ENCODE data around the gene HTR6. TPM values are rescaled to one million over a fixed set of nuclear protein-coding genes. Genes with fewer than 3 reads are reported as not detected.

The HTR6 gene
- not detected for total RNA-seq

DNA sequence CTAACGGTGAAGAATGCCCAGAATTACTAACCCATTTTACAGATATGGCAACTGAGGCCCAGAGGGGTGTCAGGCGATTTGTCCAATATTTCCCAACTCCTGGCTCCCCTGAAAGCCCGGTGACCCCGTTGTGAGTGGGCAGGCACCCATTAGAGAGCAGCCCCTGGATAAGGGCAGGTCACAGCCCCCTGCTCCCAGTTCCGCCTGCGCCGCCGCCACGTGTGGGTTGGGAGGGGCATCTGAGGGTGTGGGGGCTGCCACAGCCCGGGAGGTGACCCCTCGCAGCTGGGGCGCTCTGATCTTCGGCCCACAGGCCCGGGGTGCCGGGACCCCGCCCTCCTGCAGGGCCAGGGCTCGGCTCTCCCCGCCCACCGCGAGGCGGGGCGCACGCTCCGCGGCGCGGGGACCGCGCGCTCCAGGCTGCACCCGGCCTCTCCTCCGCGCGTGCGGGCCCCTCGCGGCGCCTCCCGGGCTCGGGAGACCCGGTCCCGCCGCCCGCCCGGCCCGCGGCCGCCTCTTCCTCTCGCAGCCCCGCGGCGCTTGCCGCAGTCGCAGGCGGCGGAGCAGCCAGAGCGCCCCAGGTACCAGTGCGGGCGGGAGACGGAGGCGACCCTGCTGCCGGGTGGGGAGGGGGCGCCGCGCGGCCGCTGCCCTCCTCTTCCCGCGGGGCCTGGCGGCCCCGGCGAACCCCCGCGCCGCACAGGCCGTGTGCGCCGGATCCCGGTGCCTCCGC, at the start of gene HTR6:
Gene HTR6 (plus strand): TSS at position 423 of the 733 bp plus-strand sequence. CDS start 879 bp downstream, outside the sequence.
- H3K27ac ChIP-seq: no peak within 1 kb of the TSS
- TF ChIP-seq, protein P1, sequence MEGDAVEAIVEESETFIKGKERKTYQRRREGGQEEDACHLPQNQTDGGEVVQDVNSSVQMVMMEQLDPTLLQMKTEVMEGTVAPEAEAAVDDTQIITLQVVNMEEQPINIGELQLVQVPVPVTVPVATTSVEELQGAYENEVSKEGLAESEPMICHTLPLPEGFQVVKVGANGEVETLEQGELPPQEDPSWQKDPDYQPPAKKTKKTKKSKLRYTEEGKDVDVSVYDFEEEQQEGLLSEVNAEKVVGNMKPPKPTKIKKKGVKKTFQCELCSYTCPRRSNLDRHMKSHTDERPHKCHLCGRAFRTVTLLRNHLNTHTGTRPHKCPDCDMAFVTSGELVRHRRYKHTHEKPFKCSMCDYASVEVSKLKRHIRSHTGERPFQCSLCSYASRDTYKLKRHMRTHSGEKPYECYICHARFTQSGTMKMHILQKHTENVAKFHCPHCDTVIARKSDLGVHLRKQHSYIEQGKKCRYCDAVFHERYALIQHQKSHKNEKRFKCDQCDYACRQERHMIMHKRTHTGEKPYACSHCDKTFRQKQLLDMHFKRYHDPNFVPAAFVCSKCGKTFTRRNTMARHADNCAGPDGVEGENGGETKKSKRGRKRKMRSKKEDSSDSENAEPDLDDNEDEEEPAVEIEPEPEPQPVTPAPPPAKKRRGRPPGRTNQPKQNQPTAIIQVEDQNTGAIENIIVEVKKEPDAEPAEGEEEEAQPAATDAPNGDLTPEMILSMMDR (IDR thresholded peaks at IDR 0.05): no peak
- no peak for DNase-seq (ENCODE audit: low spot score in 2 of 2)
- no peaks in the 10 kb centered on the region for H3K36me3 ChIP-seq
- H3K4me1 ChIP-seq: peaks cover 3 to 7% of the 10 kb centered on the region in 2 donors
- peaks cover 10% of the 10 kb centered on the region for H3K27me3 ChIP-seq
- H3K9me3 ChIP-seq: no peaks in the 10 kb centered on the region
- intact Hi-C loops (cut with DNase I): loop anchor here (5.0 kb wide), 1 partner anchor 488 kb away; no protein-coding TSS in a partner anchor
- H3K4me3 ChIP-seq: peak within 1 kb of the TSS; percentile 42 to 59

DNA sequence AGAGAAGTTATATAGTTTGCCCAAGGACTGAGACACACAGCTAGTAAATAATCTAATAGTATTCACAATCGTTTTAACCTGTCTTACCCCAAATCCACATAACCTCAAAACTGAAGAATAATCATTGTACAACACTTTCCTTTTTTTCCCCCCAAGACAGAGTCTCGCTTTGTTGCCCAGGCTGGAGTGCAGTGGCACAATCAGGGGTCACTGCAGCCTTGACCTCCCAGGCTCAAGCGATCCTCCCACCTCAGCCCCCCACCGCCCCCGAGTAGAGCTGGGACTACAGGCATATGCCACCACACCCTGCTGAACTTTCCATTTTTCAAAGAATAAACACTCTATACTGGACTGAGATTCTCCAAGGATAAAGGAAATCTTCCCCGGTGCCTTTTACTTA, 49.2 kb upstream of the HTR6 start:
- no peak for DNase-seq (ENCODE audit: low spot score in 2 of 2)
- peaks cover 0 to 17% of the 10 kb centered on the region in 2 donors for H3K4me1 ChIP-seq
- H3K9me3 ChIP-seq: no peaks in the 10 kb centered on the region
- no peak overlapping the region for H3K27ac ChIP-seq
- intact Hi-C loops (cut with DNase I): no loop called here
- H3K27me3 ChIP-seq: no peaks in the 10 kb centered on the region
- TF ChIP-seq, protein P1 (IDR thresholded peaks at IDR 0.05): no peak
- H3K4me3 ChIP-seq: no peak overlapping the region
- H3K36me3 ChIP-seq: peaks cover 4 to 5% of the 10 kb centered on the region in 2 donors

DNA sequence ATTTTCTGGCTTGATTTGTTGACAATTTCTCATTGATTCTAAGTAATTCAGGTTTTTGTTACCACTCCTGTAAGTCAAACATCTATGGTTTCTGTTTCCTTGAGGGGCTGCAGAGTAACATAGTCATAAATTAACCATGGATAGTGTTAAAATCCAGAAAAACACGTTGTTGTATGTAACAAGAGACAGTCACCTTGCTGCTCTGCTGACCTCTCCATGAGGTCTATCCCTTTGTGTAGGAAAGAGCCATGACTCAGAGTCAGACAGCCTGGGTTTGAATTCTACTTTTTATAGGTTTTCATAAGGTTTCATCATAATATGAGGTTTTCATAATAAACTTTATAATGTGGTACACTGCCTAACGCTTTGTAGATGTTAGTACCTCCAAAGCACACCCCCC, 48.2 kb upstream of the HTR6 start:
- Histone ChIP-seq H3K27ac (no peak overlapping the region), H3K9me3 (no peaks in the 10 kb centered on the region), H3K4me1 (peaks cover 0 to 20% of the 10 kb centered on the region in 2 donors), H3K27me3 (no peaks in the 10 kb centered on the region), H3K4me3 (no peak overlapping the region), H3K36me3 (peaks cover 4 to 5% of the 10 kb centered on the region in 2 donors)
- intact Hi-C loops (cut with DNase I): no loop called here
- TF ChIP-seq, protein P1 (IDR thresholded peaks at IDR 0.05): no peak
- DNase-seq (ENCODE audit: low spot score in 2 of 2): no peak

DNA sequence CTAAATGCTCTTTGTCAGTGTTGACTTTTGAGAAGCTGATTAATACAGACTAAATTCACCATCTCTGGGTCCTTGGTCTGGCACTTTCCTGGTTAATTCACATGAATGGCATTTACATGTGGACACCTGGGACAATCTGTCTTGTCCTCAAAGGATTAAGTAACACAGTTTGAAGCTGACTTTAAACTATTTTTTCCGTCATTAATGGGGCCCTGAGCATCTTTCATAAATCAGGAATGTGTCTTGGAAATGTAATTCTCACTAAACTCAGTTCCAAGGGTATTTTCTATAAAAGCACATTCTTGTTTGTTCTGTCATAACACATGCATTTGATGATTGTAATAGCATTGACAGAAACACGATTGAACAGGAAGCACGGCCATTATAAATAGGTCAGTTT, 47.3 kb upstream of the HTR6 start:
- Histone ChIP-seq H3K27me3 (no peaks in the 10 kb centered on the region), H3K4me1 (peaks cover 0 to 25% of the 10 kb centered on the region in 2 donors), H3K36me3 (peaks cover 4 to 5% of the 10 kb centered on the region in 2 donors), H3K27ac (no peak overlapping the region), H3K4me3 (no peak overlapping the region), H3K9me3 (no peaks in the 10 kb centered on the region)
- TF ChIP-seq, protein P1 (IDR thresholded peaks at IDR 0.05): no peak
- intact Hi-C loops (cut with DNase I): no loop called here
- DNase-seq (ENCODE audit: low spot score in 2 of 2): no peak

DNA sequence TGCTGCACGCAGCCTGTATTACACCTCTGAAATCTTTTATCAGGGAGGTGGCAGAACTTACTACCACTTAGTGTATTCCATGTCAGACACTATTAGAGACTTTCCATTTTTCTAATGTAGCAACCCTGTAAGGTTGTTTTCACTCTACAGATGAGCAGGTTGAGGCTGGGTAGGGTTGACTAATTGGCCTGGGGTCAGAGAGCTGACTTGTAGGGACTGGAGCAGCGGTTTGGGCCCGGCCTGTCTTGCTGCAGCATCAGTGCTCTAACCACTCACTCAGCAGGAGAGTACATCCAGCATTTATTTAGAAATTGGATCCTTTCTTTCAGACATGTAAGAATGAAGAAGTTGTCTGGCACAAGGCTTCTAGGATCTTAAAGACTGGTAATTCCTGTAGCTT, 46.2 kb upstream of the HTR6 start:
- TF ChIP-seq, protein P1 (IDR thresholded peaks at IDR 0.05): no peak
- no peaks in the 10 kb centered on the region for H3K27me3 ChIP-seq
- H3K27ac ChIP-seq: no peak overlapping the region
- no peak overlapping the region for H3K4me3 ChIP-seq
- H3K4me1 ChIP-seq: peaks cover 0 to 26% of the 10 kb centered on the region in 2 donors
- no peak for DNase-seq (ENCODE audit: low spot score in 2 of 2)
- H3K36me3 ChIP-seq: peaks cover 4 to 6% of the 10 kb centered on the region in 2 donors
- no peaks in the 10 kb centered on the region for H3K9me3 ChIP-seq
- intact Hi-C loops (cut with DNase I): no loop called here

Data from ascending aorta (tissue), 2 donors.